Left lung (tissue), 10 donors: ENCODE results near the gene ITGA2. TPM values are rescaled to one million over a fixed set of nuclear protein-coding genes. Genes with fewer than 3 reads are reported as not detected.
"Not testable (repeated sequence)": the region's sequence is repeated elsewhere in the genome, so short reads cannot be mapped to it uniquely, and the experiment has no call there.

Experiments used
- ATAC-seq: fragments of 200-7000 bp; cut with Tn5 transposase; one replicate; pipeline ENCODE4 v1.9.1; 2020; ENCODE audit warnings: moderate library complexity
- DNase-seq, 4 donors: peaks; one replicate each; pipeline ENCODE4 v3.0.0-alpha.2; 2013 to 2020
- H3K27ac ChIP-seq, 2 donors: fragments of 200-600 bp; sonication (generic) in 1 of 2; one replicate each; pipeline versions ENCODE4 v1.5.0 to v1.8.0; 2020 to 2021
- H3K27me3 ChIP-seq, 2 donors: fragments of 200-600 bp; sonication (generic) in 1 of 2; one replicate each; pipeline versions ENCODE4 v1.5.0 to v1.8.0; 2020 to 2021
- H3K36me3 ChIP-seq, 2 donors: fragments of 200-600 bp; sonication (generic) in 1 of 2; one replicate each; pipeline versions ENCODE4 v1.5.0 to v1.8.0; 2020 to 2021
- H3K4me1 ChIP-seq, 2 donors: fragments of 200-600 bp; one replicate each; pipeline ENCODE4 v1.8.0; 2021
- H3K4me3 ChIP-seq, 2 donors: fragments of 200-600 bp; sonication (generic) in 1 of 2; one replicate each; pipeline versions ENCODE4 v1.5.0 to v1.8.0; 2020 to 2021; ENCODE audit warnings: mild to moderate bottlenecking in 1 of 2
- H3K9me3 ChIP-seq, 2 donors: fragments of 200-600 bp; sonication (generic) in 1 of 2; one replicate each; pipeline versions ENCODE4 v1.5.0 to v1.8.0; 2020 to 2021
- intact Hi-C, 2 donors: fragments of 100-400 bp; cut with DNase I; formaldehyde crosslinking; loops; one replicate each; pipeline versions ENCODE4 v1.11.2 to v1.14.2; 2022
- polyA plus RNA-seq, 6 donors: library from polyadenylated mRNA; unstranded; fragments of 120-200 nt; gene quantifications; one replicate each; pipeline ENCODE4 v1.2.1, GENCODE V29; 2013; ENCODE audit not compliant: insufficient read length in 6 of 6
- total RNA-seq, 2 donors: library from RNA; stranded (reverse); fragmentation: NEBNext Ultra II Directional; extraction: Animal tissue kit (Norgen Biotek cat#: 25700); gene quantifications; one replicate each; pipeline ENCODE4 v1.2.1, GENCODE V29; 2021
- TF ChIP-seq, protein P1 (sequence below), 2 donors: fragments of 200-600 bp; sonication (generic) in 1 of 2; IDR thresholded peaks; one replicate each; pipeline versions ENCODE4 v1.5.0 to v1.8.0; 2021; ENCODE audit warnings: antibody characterized with exemption in 2 of 2
- donor health status: DM: no; HTN: yes; CAD: no.
- donor health status: DM: no; HTN: no; CAD: no.

Gene ITGA2
- total and polyA plus RNA-seq, 8 donors = 32.4 to 63.0 (median 48.3) TPM

DNA sequence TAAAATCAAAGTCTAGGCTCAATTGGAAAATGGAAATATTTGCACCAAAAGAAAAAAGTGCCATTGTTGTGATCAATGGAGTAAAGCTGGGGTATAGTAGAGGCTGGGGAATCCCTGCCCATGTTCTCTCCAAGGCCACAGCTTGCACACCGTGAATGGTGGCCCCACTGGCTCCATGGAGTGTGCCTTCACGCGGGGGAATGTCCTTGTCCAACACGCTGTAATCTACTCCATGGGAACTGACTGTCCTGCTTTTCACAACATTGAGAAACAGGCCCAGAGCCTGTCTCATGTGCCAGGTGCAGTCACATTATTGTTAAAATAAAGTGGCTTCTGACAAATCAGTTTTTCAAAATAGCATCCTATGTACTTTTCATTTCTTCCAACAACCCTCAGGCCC lies 33.1 kb upstream of the ITGA2 start:
- Histone ChIP-seq H3K4me1 (no peaks in the 10 kb centered on the region), H3K36me3 (peaks cover 0 to 6% of the 10 kb centered on the region in 2 donors), H3K27ac (no peak overlapping the region), H3K4me3 (no peak overlapping the region), H3K27me3 (no peaks in the 10 kb centered on the region), H3K9me3 (no peaks in the 10 kb centered on the region)
- intact Hi-C loops = no loop called here
- DNase-seq = peak in 1 of 4 donors; percentile 42
- TF ChIP-seq, protein P1, sequence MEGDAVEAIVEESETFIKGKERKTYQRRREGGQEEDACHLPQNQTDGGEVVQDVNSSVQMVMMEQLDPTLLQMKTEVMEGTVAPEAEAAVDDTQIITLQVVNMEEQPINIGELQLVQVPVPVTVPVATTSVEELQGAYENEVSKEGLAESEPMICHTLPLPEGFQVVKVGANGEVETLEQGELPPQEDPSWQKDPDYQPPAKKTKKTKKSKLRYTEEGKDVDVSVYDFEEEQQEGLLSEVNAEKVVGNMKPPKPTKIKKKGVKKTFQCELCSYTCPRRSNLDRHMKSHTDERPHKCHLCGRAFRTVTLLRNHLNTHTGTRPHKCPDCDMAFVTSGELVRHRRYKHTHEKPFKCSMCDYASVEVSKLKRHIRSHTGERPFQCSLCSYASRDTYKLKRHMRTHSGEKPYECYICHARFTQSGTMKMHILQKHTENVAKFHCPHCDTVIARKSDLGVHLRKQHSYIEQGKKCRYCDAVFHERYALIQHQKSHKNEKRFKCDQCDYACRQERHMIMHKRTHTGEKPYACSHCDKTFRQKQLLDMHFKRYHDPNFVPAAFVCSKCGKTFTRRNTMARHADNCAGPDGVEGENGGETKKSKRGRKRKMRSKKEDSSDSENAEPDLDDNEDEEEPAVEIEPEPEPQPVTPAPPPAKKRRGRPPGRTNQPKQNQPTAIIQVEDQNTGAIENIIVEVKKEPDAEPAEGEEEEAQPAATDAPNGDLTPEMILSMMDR (IDR thresholded peaks at IDR 0.05) = no peak
- no peak for ATAC-seq

DNA sequence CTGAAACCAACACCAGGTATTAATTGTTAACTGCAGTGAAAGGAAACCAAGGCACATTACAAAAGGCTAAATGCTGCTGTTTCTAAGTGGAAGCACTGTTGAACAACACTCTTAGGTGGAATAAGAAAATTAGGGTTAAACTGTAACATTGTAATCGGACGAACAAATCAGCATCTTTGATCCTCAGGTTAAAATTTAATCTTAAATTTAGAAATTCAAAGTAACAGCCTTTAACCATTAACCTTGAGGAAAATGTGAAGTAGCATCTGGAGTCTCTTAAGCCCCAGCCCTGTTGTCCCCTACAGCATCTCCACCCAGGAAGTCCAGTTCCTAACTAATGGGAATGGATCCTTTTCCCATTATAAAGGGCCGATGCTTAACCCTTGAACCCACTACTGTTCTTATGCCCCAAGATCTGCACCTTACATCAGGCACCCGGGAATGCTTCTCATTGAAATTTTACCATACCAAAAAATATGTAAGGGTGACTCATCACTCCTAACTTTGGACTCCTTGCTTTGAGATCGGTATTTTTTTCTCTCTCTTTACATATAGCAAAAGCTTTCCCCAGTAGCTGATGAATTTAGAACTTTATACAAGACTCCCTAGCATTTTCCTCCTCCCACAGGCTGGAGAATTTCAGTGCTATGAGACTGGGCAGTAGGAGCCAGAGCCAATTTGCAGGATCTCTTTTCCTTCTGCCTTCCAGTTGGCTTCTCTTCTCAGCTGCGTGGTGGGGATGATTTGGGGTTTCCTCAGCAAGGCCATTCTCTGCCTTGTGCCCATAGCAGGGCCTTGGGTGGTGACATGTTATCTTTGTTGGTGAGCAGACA lies 32.0 kb upstream of the ITGA2 start:
- H3K27ac ChIP-seq = no peak overlapping the region
- DNase-seq (no peak), ATAC-seq (no peak)
- intact Hi-C loops = no loop called here
- peaks cover 0 to 6% of the 10 kb centered on the region in 2 donors for H3K36me3 ChIP-seq
- H3K4me1 ChIP-seq = no peaks in the 10 kb centered on the region
- no peaks in the 10 kb centered on the region for H3K9me3 ChIP-seq
- TF ChIP-seq, protein P1 (IDR thresholded peaks at IDR 0.05) = no peak
- H3K27me3 ChIP-seq = no peaks in the 10 kb centered on the region
- no peak overlapping the region for H3K4me3 ChIP-seq

DNA sequence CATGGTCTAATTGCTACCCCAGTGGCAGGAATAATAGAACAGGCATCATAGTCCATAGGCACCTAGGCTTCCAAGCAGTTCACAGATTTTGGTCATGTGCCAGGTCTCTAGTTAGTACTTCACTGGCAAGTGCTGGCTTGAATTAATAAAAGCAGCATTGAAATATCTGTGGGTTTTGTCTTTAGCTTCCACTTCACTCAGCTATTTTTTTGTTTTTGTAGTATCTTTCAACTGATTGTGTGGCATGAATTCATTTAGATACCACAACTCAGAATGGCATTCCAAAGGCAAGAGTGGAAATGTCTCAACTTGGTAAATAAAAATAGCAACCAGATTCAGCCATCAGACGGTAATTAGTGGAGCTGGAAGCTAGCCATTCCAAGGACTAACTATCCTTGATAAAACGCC lies 27.9 kb upstream of the ITGA2 start:
- ATAC-seq = no peak

DNA sequence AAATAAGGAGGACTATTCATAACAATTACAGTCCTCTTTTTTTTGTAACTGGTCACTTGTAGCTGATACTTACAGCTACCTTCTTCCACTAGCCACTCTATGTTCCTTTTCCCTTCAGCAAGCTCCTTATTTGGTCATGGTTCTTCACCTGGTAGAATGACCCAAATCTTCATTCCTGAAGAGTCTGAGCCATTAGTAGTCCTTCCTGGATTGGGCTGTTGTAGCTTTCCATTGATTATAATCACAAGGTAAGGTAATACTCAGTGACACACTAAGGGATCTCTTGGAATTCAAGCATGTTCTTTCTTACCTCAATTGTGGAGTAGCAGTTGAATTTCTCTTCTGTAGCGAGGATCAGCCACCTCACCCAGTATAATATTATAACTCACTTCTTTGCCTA lies 25.5 kb upstream of the ITGA2 start:
- TF ChIP-seq, protein P1 (IDR thresholded peaks at IDR 0.05) = no peak
- Histone ChIP-seq H3K36me3 (no peaks in the 10 kb centered on the region), H3K27ac (no peak overlapping the region), H3K9me3 (no peaks in the 10 kb centered on the region), H3K4me3 (no peak overlapping the region), H3K27me3 (no peaks in the 10 kb centered on the region), H3K4me1 (no peaks in the 10 kb centered on the region)
- intact Hi-C loops = no loop called here
- ATAC-seq (no peak), DNase-seq (no peak)

More for the DNA sequence above, 27.9 kb upstream of the ITGA2 start:
- Histone ChIP-seq H3K4me3 (no peak overlapping the region), H3K27me3 (no peaks in the 10 kb centered on the region), H3K9me3 (no peaks in the 10 kb centered on the region), H3K4me1 (no peaks in the 10 kb centered on the region), H3K36me3 (no peaks in the 10 kb centered on the region), H3K27ac (no peak overlapping the region)
- peak in 1 of 4 donors; percentile 25 for DNase-seq
- TF ChIP-seq, protein P1 (IDR thresholded peaks at IDR 0.05) = no peak
- intact Hi-C loops = no loop called here

DNA sequence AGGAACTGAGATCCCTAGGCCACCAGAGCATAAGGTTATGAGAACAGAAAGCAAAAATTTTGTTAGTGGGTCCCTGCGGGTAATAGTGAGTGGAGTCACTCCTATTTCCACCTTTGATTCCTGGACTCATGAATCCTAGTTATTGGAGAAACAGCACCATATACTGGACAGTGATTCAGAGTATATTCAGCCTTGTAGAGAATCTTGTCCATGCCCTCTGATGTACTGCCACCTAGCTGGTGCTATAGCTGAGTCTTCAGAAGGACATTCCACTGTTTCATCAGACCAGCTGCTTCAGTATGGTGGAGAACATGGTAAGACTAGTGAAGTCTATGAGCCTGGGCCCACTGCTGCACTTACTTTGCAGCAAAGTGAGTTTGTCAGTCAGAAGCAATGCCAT lies 25.0 kb upstream of the ITGA2 start:
- Histone ChIP-seq H3K27ac (no peak overlapping the region), H3K36me3 (no peaks in the 10 kb centered on the region), H3K4me1 (no peaks in the 10 kb centered on the region), H3K9me3 (peaks cover 0 to 4% of the 10 kb centered on the region in 2 donors), H3K27me3 (no peaks in the 10 kb centered on the region), H3K4me3 (no peak overlapping the region)
- no peak for ATAC-seq
- TF ChIP-seq, protein P1 (IDR thresholded peaks at IDR 0.05) = no peak
- DNase-seq = no peak
- intact Hi-C loops = no loop called here

DNA sequence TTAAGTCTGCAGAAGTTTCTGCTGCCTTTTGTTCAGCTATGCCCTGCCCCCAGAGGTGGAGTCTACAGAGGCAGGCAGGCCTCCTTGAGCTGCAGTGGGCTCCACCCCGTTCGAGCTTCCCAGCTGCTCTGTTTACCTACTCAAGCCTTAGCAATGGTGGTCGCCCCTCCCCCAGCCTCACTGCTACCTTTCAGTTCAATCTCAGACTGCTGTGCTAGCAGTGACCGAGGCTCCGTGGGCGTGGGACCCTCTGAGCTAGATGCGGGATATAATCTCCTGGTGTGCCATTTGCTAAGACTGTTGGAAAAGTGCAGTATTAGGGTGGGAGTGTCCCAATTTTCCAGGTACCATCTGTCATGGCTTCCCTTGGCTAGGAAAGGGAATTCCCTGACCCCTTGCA lies 13.0 kb upstream of the ITGA2 start:
- H3K36me3 ChIP-seq, H3K27ac ChIP-seq, H3K27me3 ChIP-seq, ATAC-seq, H3K9me3 ChIP-seq, H3K4me3 ChIP-seq, intact Hi-C loops, H3K4me1 ChIP-seq: not testable (repeated sequence)
- peak in 1 of 4 donors; percentile 43 for DNase-seq
